OCI-LY1 (cell line): ENCODE measurements around the gene HDAC7.

ENCODE experiments used
- H2AFZ ChIP-seq: fragments of 200-600 bp; sonication (generic), shearing (Covaris generic); 2 replicates; pipeline ENCODE4 v1.6.0; 2014; ENCODE audit warnings: antibody characterized with exemption, mild to moderate bottlenecking, low read length
- H3F3A ChIP-seq: fragments of 200-600 bp; sonication (generic), shearing (Covaris generic); 2 replicates; pipeline ENCODE4 v1.6.0; 2014; ENCODE audit warnings: mild to moderate bottlenecking, antibody characterized with exemption, low read length, moderate library complexity; ENCODE audit not compliant: insufficient read depth
- H3K27ac ChIP-seq: fragments of 200-600 bp; sonication (generic); 2 replicates; pipeline ENCODE4 v1.5.1; 2014; ENCODE audit warnings: low read length, mixed run types, mild to moderate bottlenecking, low read depth; ENCODE audit not compliant: poor library complexity, severe bottlenecking
- H3K27me3 ChIP-seq: fragments of 200-600 bp; sonication (generic); 2 replicates; pipeline ENCODE4 v1.6.0; 2014; ENCODE audit warnings: antibody characterized with exemption, mild to moderate bottlenecking, low read length, moderate library complexity; ENCODE audit not compliant: insufficient read depth
- H3K36me3 ChIP-seq: fragments of 200-600 bp; sonication (generic); 2 replicates; pipeline ENCODE4 v1.6.1; 2014; ENCODE audit warnings: mild to moderate bottlenecking, antibody characterized with exemption, low read length, moderate library complexity, mixed read lengths; ENCODE audit not compliant: insufficient read depth
- H3K4me1 ChIP-seq: fragments of 200-600 bp; sonication (generic); 2 replicates; pipeline ENCODE4 v1.5.1; 2014; ENCODE audit warnings: mild to moderate bottlenecking, low read length, moderate library complexity; ENCODE audit not compliant: insufficient read depth, severe bottlenecking
- H3K4me2 ChIP-seq: fragments of 200-600 bp; sonication (generic), shearing (Covaris generic); 2 replicates; pipeline ENCODE4 v1.6.1; 2014; ENCODE audit warnings: low read length
- H3K4me3 ChIP-seq: fragments of 200-600 bp; sonication (generic); 2 replicates; pipeline ENCODE4 v1.5.1; 2014; ENCODE audit warnings: low read length, low read depth, mild to moderate bottlenecking, mixed read lengths; ENCODE audit not compliant: poor library complexity, severe bottlenecking
- H3K79me2 ChIP-seq: fragments of 200-600 bp; shearing (Covaris generic); 2 replicates; pipeline ENCODE4 v1.6.1; 2016; ENCODE audit warnings: mixed run types, low read length, mixed read lengths; ENCODE audit not compliant: insufficient read depth
- H3K9ac ChIP-seq: fragments of 200-600 bp; sonication (generic), shearing (Covaris generic); 2 replicates; pipeline ENCODE4 v1.6.1; 2014; ENCODE audit warnings: mild to moderate bottlenecking, low read length, mixed read lengths
- H3K9me2 ChIP-seq: fragments of 200-600 bp; sonication (generic), shearing (Covaris generic); 2 replicates; pipeline ENCODE4 v1.6.1; 2014; ENCODE audit warnings: low read depth, mild to moderate bottlenecking, low read length, mixed read lengths
- H3K9me3 ChIP-seq: fragments of 200-600 bp; shearing (Covaris generic); 2 replicates; pipeline ENCODE4 v1.6.1; 2014; ENCODE audit warnings: low read length, mixed read lengths
- H4K20me1 ChIP-seq: fragments of 200-600 bp; sonication (generic), shearing (Covaris generic); 2 replicates; pipeline ENCODE4 v1.6.0; 2016; ENCODE audit warnings: mild to moderate bottlenecking, low read length; ENCODE audit not compliant: insufficient read depth
- CTCF ChIP-seq: fragments of 200-600 bp; sonication (generic), shearing (Covaris generic); IDR thresholded peaks from 2 replicates; pipeline ENCODE4 v1.5.1; 2017; ENCODE audit warnings: mild to moderate bottlenecking, antibody characterized with exemption, low read length, moderate library complexity, mixed read lengths
- EZH2 ChIP-seq: fragments of 200-600 bp; sonication (generic), shearing (Covaris generic); IDR thresholded peaks from 2 replicates; pipeline ENCODE4 v1.8.0; 2017; ENCODE audit warnings: borderline replicate concordance, mixed run types, mild to moderate bottlenecking, antibody characterized with exemption, low read length, moderate library complexity, mixed read lengths

HDAC7 gene

GRCh38 chr12:47789141-47789540 is 30.6 kb downstream of the HDAC7 start:
- no peaks in the 10 kb centered on the region for H4K20me1 ChIP-seq
- H3K9me2 ChIP-seq, result no peaks in the 10 kb centered on the region
- H3K27ac ChIP-seq, result no peak overlapping the region
- H3K4me2 ChIP-seq, result no peak overlapping the region
- TF ChIP-seq CTCF (no peak), EZH2 (no peak)
- H3K9ac ChIP-seq, result no peak overlapping the region
- no peaks in the 10 kb centered on the region for H3K4me1 ChIP-seq
- no peaks in the 10 kb centered on the region for H3K9me3 ChIP-seq
- H2AFZ ChIP-seq, result no peak overlapping the region
- H3K27me3 ChIP-seq, result no peaks in the 10 kb centered on the region
- H3K79me2 ChIP-seq, result no peaks in the 10 kb centered on the region
- no peaks in the 10 kb centered on the region for H3F3A ChIP-seq
- peaks cover 100% of the 10 kb centered on the region for H3K36me3 ChIP-seq
- H3K4me3 ChIP-seq, result no peak overlapping the region

GRCh38 chr12:47787596-47788319 is 31.9 kb downstream of the HDAC7 start:
- Histone ChIP-seq H4K20me1 (no peaks in the 10 kb centered on the region), H3K79me2 (no peaks in the 10 kb centered on the region), H3K4me2 (no peak overlapping the region), H3K4me3 (no peak overlapping the region), H3K27ac (no peak overlapping the region), H3K9ac (no peak overlapping the region), H3K9me2 (no peaks in the 10 kb centered on the region), H3F3A (no peaks in the 10 kb centered on the region), H3K9me3 (no peaks in the 10 kb centered on the region), H2AFZ (no peak overlapping the region), H3K4me1 (no peaks in the 10 kb centered on the region), H3K36me3 (peaks cover 100% of the 10 kb centered on the region), H3K27me3 (no peaks in the 10 kb centered on the region)
- TF ChIP-seq EZH2, result no peak
- TF ChIP-seq CTCF, result no peak

GRCh38 chr12:47786662-47787280 is 32.9 kb downstream of the HDAC7 start:
- peaks cover 100% of the 10 kb centered on the region for H3K36me3 ChIP-seq
- H4K20me1 ChIP-seq, result no peaks in the 10 kb centered on the region
- no peaks in the 10 kb centered on the region for H3K27me3 ChIP-seq
- no peak overlapping the region for H3K4me3 ChIP-seq
- TF ChIP-seq CTCF, result no peak
- TF ChIP-seq EZH2, result no peak
- no peaks in the 10 kb centered on the region for H3K79me2 ChIP-seq
- H3K9me2 ChIP-seq, result no peaks in the 10 kb centered on the region
- H3K4me1 ChIP-seq, result no peaks in the 10 kb centered on the region
- H3F3A ChIP-seq, result no peaks in the 10 kb centered on the region
- no peak overlapping the region for H3K9ac ChIP-seq
- H2AFZ ChIP-seq, result no peak overlapping the region
- no peak overlapping the region for H3K27ac ChIP-seq
- no peaks in the 10 kb centered on the region for H3K9me3 ChIP-seq
- H3K4me2 ChIP-seq, result no peak overlapping the region
